Measurements from ENCODE around the gene PAK6.

PAK6 gene

GRCh38 chr15:40286061-40286532 lies 47.2 kb downstream of the PAK6 start:
- Mint-ChIP-seq H3K36me3 (ENCODE audit: low read depth) (no peaks in the 10 kb centered on the region), H3K9me3 (no peaks in the 10 kb centered on the region), H3K4me1 (peaks cover 35% of the 10 kb centered on the region), H3K4me3 (no peak overlapping the region), H3K27ac (no peak overlapping the region), H3K27me3 (ENCODE audit: low read depth) (peaks cover 82% of the 10 kb centered on the region)
- TF ChIP-seq CTCF (IDR thresholded peaks at IDR 0.05; ENCODE audit: unreplicated experiment in 3 of 3): no peak

- no peaks in the 10 kb centered on the region for H3K36me3 Mint-ChIP-seq (ENCODE audit: low read depth)
- H3K4me1 Mint-ChIP-seq: peaks cover 35% of the 10 kb centered on the region
- no peaks in the 10 kb centered on the region for H3K9me3 Mint-ChIP-seq
- no peak for TF ChIP-seq CTCF (IDR thresholded peaks at IDR 0.05; ENCODE audit: unreplicated experiment in 3 of 3)
- H3K27ac Mint-ChIP-seq: no peak overlapping the region
- H3K27me3 Mint-ChIP-seq (ENCODE audit: low read depth): peaks cover 79% of the 10 kb centered on the region
- no peak overlapping the region for H3K4me3 Mint-ChIP-seq
Observed at GRCh38 chr15:40286794-40287193, 47.9 kb downstream of the PAK6 start.

DNA sequence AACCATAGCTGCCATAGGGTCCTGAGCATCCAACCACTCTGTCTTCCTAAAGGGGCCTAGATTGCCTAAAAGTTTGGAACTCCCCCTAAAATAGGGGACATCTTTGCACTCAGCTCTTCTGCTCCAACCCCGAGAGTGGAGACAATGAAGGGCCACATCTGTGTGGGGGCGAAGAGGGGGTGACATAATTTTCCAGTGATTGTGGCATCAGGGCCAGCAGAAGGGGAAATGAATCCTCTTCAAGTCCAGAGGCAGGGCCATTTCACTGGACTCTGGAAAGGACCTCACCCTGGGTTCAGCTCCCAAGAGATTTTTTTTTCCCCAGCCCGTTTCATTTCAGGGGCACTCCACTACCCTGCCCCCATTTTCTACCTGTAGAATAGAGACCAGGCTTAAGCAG lies 48.6 kb downstream of the PAK6 start:
- Mint-ChIP-seq H3K36me3 (ENCODE audit: low read depth) (no peaks in the 10 kb centered on the region), H3K4me3 (no peak overlapping the region), H3K27ac (no peak overlapping the region), H3K4me1 (peaks cover 35% of the 10 kb centered on the region), H3K27me3 (ENCODE audit: low read depth) (peaks cover 81% of the 10 kb centered on the region), H3K9me3 (no peaks in the 10 kb centered on the region)
- TF ChIP-seq CTCF (IDR thresholded peaks at IDR 0.05; ENCODE audit: unreplicated experiment in 3 of 3): no peak

- Mint-ChIP-seq H3K4me1 (peaks cover 35% of the 10 kb centered on the region), H3K4me3 (no peak overlapping the region), H3K9me3 (no peaks in the 10 kb centered on the region), H3K27ac (no peak overlapping the region), H3K36me3 (ENCODE audit: low read depth) (no peaks in the 10 kb centered on the region), H3K27me3 (ENCODE audit: low read depth) (peaks cover 81% of the 10 kb centered on the region)
- no peak for TF ChIP-seq CTCF (IDR thresholded peaks at IDR 0.05; ENCODE audit: unreplicated experiment in 3 of 3)
Observed at GRCh38 chr15:40287968-40288367, 49.1 kb downstream of the PAK6 start.

DNA sequence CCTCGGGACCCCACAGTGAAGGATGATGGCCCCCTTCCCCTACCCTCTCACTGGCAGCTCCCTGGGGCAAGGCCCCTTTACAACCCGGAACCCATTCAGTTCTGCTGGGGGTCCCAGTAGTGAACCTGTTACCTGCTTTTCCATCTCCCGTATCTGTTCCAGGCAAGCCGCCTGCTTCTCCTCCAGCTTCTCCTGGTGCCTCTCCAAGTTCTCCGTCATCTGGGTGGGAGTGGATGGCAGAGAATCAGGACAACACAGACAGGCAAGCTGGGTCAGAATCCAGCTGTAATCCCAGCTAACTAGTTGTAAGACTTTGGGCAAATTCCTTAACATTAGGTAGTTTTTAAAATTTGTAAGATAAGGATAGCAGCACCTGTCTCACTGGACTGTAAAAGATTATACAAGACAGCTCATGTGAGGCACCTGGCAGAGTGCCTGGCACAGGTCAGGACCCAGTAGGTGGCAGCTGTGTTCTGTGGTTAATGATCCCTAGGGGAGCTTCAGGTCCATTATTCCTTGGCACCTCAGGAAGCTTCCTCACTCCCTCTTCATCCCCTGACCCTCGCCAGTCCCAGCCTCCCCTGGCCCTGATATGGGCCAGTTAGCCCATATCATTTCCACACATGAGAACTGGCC lies 50.4 kb downstream of the PAK6 start:
- Mint-ChIP-seq H3K27ac (no peak overlapping the region), H3K9me3 (no peaks in the 10 kb centered on the region), H3K27me3 (ENCODE audit: low read depth) (peaks cover 77% of the 10 kb centered on the region), H3K4me3 (peak overlapping the region in 2 of 3 experiments; percentile 44 to 59), H3K36me3 (ENCODE audit: low read depth) (no peaks in the 10 kb centered on the region), H3K4me1 (peaks cover 29% of the 10 kb centered on the region)
- TF ChIP-seq CTCF (IDR thresholded peaks at IDR 0.05; ENCODE audit: unreplicated experiment in 3 of 3): no peak

- Mint-ChIP-seq H3K4me1 (peaks cover 22% of the 10 kb centered on the region), H3K9me3 (no peaks in the 10 kb centered on the region), H3K27ac (no peak overlapping the region), H3K27me3 (ENCODE audit: low read depth) (peaks cover 72% of the 10 kb centered on the region), H3K36me3 (ENCODE audit: low read depth) (no peaks in the 10 kb centered on the region), H3K4me3 (peak overlapping the region; percentile 55 to 71 (median 58))
- no peak for TF ChIP-seq CTCF (IDR thresholded peaks at IDR 0.05; ENCODE audit: unreplicated experiment in 3 of 3)
Observed at GRCh38 chr15:40290545-40290917, 51.7 kb downstream of the PAK6 start.

Data from nephron (organoid).